MM.1S (cell line): ENCODE data around the gene CRKL.

Experiments used
- CTCF ChIP-seq: fragments of 300-600 bp; sonication (generic); IDR thresholded peaks from 2 replicates; pipeline ENCODE4 v1.5.1; 2016; ENCODE audit warnings: antibody characterized with exemption, low read length, mixed read lengths
- EZH2 ChIP-seq: fragments of 300-600 bp; sonication (generic); optimal IDR thresholded peaks from 2 replicates; pipeline ENCODE3; 2017; ENCODE audit warnings: low read depth, mild to moderate bottlenecking, antibody characterized with exemption, low read length, mixed read lengths
- EZH2phosphoT487 ChIP-seq: fragments of 300-600 bp; sonication (generic); IDR thresholded peaks from 2 replicates; pipeline ENCODE4 v1.6.1; 2018; ENCODE audit warnings: antibody characterized with exemption, low read length

- TF ChIP-seq EZH2 = no peak
- TF ChIP-seq CTCF = no peak
- no peak for TF ChIP-seq EZH2phosphoT487
Measured at GRCh38 chr22:20998411-20999336, 81.5 kb downstream of the CRKL start.
